ENCODE data around the gene CNTNAP2. TPM values are rescaled to one million over a fixed set of nuclear protein-coding genes. Genes with fewer than 3 reads are reported as not detected.

Gene CNTNAP2
- total and polyA plus RNA-seq, 2 of the 13 experiments (the other 11 are each of a cell fraction or from before 2014, with no cell fraction given), result 0.40 to 0.42 TPM

DNA sequence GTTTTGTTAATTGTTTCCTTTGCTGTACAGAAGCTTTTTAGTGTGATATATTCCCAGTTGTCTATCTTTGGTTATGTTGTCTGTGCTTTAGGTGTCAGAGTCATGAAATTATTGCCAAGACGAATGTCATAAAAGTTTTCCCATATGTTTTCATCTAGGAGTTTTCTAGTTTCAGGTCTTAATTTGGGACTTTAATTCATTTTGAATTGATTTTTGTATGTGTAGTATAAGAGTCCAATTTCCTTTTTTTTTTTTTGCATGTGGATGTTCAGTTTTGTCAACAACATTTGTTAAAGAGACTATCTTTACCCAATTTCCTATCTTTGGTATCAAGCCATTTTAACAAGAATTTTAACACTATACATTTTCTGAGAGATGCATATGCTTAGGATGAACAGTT, 432.2 kb downstream of the CNTNAP2 start:
- ATAC-seq (no peak), FAIRE-seq (no peak), DNase-seq (ENCODE audit: low spot score) (no peak)
- Histone ChIP-seq H3K4me1 (ENCODE audit: insufficient read depth, low read length) (no peaks in the 10 kb centered on the region), H3K4me2 (ENCODE audit: low read depth, low read length) (no peak overlapping the region), H3K9me3 (ENCODE audit: low read length) (peaks cover 78% of the 10 kb centered on the region), H3K36me3 (replicated peaks in 1 of 2; ENCODE audit: control insufficient read depth in 1 of 2, insufficient read depth in 2 of 2, low read length in 2 of 2) (no peaks in the 10 kb centered on the region), H3K27ac (ENCODE audit: extremely low read length, insufficient read depth, low read length) (no peak overlapping the region), H4K20me1 (ENCODE audit: insufficient read depth, low read length) (no peaks in the 10 kb centered on the region), H3K79me2 (ENCODE audit: insufficient read depth, low read length) (no peaks in the 10 kb centered on the region), H3K27me3 (ENCODE audit: control insufficient read depth in 1 of 2, insufficient read depth in 2 of 2, low read length in 2 of 2) (no peaks in the 10 kb centered on the region), H3K9ac (ENCODE audit: insufficient read depth, low read depth, low read length) (no peak overlapping the region), H2AFZ (ENCODE audit: low read length) (no peak overlapping the region), H3K4me3 (replicated peaks in 1 of 3; ENCODE audit: insufficient read depth in 1 of 3, low read depth in 2 of 3, low read length in 3 of 3) (no peak overlapping the region)
- ChIA-PET POLR2A (no interaction called here), CTCF (ENCODE audit: low intra/inter-chr PET ratio, low total read pairs) (no interaction called here)
- 0% methylated on average over 1 of the region's 1 CpG for WGBS (ENCODE audit: low lambda C conversion rate)
- intact Hi-C loops (cut with micrococcal nuclease; ENCODE audit: unreplicated experiment), result no loop called here
- in situ Hi-C loops (cut with HindIII; ENCODE audit: extremely low pct_ligation_motif_present, low pct_unique_long_range_greater_than_20kb), result no loop called here
- TF ChIP-seq ZNF780A (CRISPR knock-in tag; IDR thresholded peaks at IDR 0.05) (no peak), ZBTB38 (CRISPR knock-in tag; IDR thresholded peaks at IDR 0.05) (no peak), GLI4 (CRISPR knock-in tag; IDR thresholded peaks at IDR 0.05; ENCODE audit: borderline replicate concordance) (no peak), SKI (IDR thresholded peaks at IDR 0.05; ENCODE audit: partially characterized antibody) (no peak), ZNF343 (CRISPR knock-in tag; IDR thresholded peaks at IDR 0.05) (no peak), ZNF331 (CRISPR knock-in tag; IDR thresholded peaks at IDR 0.05) (no peak), GATAD1 (CRISPR knock-in tag; IDR thresholded peaks at IDR 0.05) (no peak), ZSCAN21 (CRISPR knock-in tag; IDR thresholded peaks at IDR 0.05; ENCODE audit: borderline replicate concordance) (no peak), ARNT2 (CRISPR knock-in tag; IDR thresholded peaks at IDR 0.05; ENCODE audit: low read depth) (no peak), HMGA1 (CRISPR knock-in tag; conservative IDR thresholded peaks at IDR 0.05) (no peak)
- TF ChIP-seq, protein P1, sequence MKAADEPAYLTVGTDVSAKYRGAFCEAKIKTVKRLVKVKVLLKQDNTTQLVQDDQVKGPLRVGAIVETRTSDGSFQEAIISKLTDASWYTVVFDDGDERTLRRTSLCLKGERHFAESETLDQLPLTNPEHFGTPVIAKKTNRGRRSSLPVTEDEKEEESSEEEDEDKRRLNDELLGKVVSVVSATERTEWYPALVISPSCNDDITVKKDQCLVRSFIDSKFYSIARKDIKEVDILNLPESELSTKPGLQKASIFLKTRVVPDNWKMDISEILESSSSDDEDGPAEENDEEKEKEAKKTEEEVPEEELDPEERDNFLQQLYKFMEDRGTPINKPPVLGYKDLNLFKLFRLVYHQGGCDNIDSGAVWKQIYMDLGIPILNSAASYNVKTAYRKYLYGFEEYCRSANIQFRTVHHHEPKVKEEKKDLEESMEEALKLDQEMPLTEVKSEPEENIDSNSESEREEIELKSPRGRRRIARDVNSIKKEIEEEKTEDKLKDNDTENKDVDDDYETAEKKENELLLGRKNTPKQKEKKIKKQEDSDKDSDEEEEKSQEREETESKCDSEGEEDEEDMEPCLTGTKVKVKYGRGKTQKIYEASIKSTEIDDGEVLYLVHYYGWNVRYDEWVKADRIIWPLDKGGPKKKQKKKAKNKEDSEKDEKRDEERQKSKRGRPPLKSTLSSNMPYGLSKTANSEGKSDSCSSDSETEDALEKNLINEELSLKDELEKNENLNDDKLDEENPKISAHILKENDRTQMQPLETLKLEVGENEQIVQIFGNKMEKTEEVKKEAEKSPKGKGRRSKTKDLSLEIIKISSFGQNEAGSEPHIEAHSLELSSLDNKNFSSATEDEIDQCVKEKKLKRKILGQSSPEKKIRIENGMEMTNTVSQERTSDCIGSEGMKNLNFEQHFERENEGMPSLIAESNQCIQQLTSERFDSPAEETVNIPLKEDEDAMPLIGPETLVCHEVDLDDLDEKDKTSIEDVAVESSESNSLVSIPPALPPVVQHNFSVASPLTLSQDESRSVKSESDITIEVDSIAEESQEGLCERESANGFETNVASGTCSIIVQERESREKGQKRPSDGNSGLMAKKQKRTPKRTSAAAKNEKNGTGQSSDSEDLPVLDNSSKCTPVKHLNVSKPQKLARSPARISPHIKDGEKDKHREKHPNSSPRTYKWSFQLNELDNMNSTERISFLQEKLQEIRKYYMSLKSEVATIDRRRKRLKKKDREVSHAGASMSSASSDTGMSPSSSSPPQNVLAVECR (CRISPR knock-in tag; IDR thresholded peaks at IDR 0.05; ENCODE audit: borderline replicate concordance), result no peak
- TF ChIP-seq, protein P2, sequence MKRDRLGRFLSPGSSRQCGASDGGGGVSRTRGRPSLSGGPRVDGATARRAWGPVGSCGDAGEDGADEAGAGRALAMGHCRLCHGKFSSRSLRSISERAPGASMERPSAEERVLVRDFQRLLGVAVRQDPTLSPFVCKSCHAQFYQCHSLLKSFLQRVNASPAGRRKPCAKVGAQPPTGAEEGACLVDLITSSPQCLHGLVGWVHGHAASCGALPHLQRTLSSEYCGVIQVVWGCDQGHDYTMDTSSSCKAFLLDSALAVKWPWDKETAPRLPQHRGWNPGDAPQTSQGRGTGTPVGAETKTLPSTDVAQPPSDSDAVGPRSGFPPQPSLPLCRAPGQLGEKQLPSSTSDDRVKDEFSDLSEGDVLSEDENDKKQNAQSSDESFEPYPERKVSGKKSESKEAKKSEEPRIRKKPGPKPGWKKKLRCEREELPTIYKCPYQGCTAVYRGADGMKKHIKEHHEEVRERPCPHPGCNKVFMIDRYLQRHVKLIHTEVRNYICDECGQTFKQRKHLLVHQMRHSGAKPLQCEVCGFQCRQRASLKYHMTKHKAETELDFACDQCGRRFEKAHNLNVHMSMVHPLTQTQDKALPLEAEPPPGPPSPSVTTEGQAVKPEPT (CRISPR knock-in tag; IDR thresholded peaks at IDR 0.05; ENCODE audit: low read depth), result no peak
- TF ChIP-seq, protein P3, sequence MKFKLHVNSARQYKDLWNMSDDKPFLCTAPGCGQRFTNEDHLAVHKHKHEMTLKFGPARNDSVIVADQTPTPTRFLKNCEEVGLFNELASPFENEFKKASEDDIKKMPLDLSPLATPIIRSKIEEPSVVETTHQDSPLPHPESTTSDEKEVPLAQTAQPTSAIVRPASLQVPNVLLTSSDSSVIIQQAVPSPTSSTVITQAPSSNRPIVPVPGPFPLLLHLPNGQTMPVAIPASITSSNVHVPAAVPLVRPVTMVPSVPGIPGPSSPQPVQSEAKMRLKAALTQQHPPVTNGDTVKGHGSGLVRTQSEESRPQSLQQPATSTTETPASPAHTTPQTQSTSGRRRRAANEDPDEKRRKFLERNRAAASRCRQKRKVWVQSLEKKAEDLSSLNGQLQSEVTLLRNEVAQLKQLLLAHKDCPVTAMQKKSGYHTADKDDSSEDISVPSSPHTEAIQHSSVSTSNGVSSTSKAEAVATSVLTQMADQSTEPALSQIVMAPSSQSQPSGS (CRISPR knock-in tag; IDR thresholded peaks at IDR 0.05), result no peak
- TF ChIP-seq, protein P4, sequence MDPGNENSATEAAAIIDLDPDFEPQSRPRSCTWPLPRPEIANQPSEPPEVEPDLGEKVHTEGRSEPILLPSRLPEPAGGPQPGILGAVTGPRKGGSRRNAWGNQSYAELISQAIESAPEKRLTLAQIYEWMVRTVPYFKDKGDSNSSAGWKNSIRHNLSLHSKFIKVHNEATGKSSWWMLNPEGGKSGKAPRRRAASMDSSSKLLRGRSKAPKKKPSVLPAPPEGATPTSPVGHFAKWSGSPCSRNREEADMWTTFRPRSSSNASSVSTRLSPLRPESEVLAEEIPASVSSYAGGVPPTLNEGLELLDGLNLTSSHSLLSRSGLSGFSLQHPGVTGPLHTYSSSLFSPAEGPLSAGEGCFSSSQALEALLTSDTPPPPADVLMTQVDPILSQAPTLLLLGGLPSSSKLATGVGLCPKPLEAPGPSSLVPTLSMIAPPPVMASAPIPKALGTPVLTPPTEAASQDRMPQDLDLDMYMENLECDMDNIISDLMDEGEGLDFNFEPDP (CRISPR knock-in tag; conservative IDR thresholded peaks at IDR 0.05), result no peak
- BruUV-seq (replicated peaks), result no TSS peak
